Measurements from ENCODE around the gene KAT5. TPM values are rescaled to one million over a fixed set of nuclear protein-coding genes. Genes with fewer than 3 reads are reported as not detected.

KAT5 gene
- total and polyA plus RNA-seq, 4 donors = 45.3 to 95.3 (median 79.3) TPM

DNA sequence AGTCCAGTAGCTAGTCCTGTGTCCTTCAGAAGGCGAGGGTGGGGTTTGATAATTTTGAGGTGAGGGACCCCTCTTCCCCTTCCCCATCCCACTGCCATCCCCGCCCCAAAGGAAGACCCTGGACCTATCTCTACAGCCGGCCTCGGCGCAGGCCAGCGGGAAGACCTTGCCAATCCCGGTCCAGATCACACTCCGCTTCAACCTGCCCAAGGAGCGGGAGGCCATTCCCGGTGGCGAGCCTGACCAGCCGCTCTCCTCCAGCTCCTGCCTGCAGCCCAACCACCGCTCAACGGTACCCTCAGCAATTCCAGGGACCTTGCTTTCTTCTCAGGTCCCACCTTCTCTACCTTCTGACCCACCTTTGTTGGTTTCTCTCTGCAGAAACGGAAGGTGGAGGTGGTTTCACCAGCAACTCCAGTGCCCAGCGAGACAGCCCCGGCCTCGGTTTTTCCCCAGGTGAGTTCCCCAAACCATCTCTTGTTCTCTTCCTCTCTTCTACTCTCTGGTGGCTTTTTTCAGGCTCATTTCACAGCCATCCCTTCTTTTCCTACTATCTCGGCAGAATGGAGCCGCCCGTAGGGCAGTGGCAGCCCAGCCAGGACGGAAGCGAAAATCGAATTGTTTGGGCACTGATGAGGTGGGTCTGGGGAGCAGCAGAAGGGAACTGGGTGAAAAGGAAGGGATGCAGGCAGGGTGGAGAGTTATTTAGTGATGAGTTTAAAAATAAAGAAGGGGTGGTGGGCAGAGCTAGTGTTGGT lies 1.3 kb downstream of the KAT5 start:
- ATAC-seq (ENCODE audit: insufficient read depth, low FRiP score) = no peak
- Histone ChIP-seq H3K4me1 (ENCODE audit: control insufficient read depth in 5 of 5, insufficient read depth in 5 of 5, low read length in 5 of 5) (peaks cover 0 to 10% (median 0%) of the 10 kb centered on the region in 5 donors), H3K36me3 (ENCODE audit: control insufficient read depth in 4 of 4, insufficient read depth in 4 of 4, low read length in 4 of 4) (peaks cover 9 to 49% (median 44%) of the 10 kb centered on the region in 4 donors), H3K27ac (ENCODE audit: low read depth in 1 of 2, low read length in 1 of 2) (peak overlapping the region in 1 of 2 donors; percentile 95), H3K4me3 (no peak overlapping the region), H3K9me3 (ENCODE audit: control insufficient read depth in 4 of 4, insufficient read depth in 3 of 4, low read length in 3 of 4) (no peaks in the 10 kb centered on the region), H3K27me3 (ENCODE audit: control insufficient read depth in 3 of 3, insufficient read depth in 3 of 3, low read length in 2 of 3) (no peaks in the 10 kb centered on the region), H3K9ac (ENCODE audit: insufficient read depth in 1 of 2, low read length in 2 of 2) (no peak overlapping the region)
- TF ChIP-seq, protein P1, sequence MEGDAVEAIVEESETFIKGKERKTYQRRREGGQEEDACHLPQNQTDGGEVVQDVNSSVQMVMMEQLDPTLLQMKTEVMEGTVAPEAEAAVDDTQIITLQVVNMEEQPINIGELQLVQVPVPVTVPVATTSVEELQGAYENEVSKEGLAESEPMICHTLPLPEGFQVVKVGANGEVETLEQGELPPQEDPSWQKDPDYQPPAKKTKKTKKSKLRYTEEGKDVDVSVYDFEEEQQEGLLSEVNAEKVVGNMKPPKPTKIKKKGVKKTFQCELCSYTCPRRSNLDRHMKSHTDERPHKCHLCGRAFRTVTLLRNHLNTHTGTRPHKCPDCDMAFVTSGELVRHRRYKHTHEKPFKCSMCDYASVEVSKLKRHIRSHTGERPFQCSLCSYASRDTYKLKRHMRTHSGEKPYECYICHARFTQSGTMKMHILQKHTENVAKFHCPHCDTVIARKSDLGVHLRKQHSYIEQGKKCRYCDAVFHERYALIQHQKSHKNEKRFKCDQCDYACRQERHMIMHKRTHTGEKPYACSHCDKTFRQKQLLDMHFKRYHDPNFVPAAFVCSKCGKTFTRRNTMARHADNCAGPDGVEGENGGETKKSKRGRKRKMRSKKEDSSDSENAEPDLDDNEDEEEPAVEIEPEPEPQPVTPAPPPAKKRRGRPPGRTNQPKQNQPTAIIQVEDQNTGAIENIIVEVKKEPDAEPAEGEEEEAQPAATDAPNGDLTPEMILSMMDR (IDR thresholded peaks at IDR 0.05; ENCODE audit: control extremely low read depth, extremely low read depth) = no peak
- 94 to 97% methylated on average over 24 of the region's 24 CpGs for WGBS, 2 donors
- no peak for DNase-seq

DNA sequence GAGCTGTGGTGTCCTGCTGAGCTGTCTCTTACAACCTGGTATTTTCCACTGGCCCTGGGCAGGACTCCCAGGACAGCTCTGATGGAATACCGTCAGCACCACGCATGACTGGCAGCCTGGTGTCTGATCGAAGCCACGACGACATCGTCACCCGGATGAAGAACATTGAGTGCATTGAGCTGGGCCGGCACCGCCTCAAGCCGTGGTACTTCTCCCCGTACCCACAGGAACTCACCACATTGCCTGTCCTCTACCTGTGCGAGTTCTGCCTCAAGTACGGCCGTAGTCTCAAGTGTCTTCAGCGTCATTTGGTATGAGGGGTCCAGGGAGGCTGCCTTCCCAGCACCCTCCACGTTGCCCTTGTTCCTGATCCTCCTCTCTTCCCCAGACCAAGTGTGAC lies 2.4 kb downstream of the KAT5 start:
- TF ChIP-seq, protein P1 (IDR thresholded peaks at IDR 0.05; ENCODE audit: control extremely low read depth, extremely low read depth) = no peak
- Histone ChIP-seq H3K4me1 (ENCODE audit: control insufficient read depth in 5 of 5, insufficient read depth in 5 of 5, low read length in 5 of 5) (peaks cover 0 to 19% (median 7%) of the 10 kb centered on the region in 5 donors), H3K9me3 (ENCODE audit: control insufficient read depth in 4 of 4, insufficient read depth in 3 of 4, low read length in 3 of 4) (no peaks in the 10 kb centered on the region), H3K9ac (ENCODE audit: insufficient read depth in 1 of 2, low read length in 2 of 2) (no peak overlapping the region), H3K36me3 (ENCODE audit: control insufficient read depth in 4 of 4, insufficient read depth in 4 of 4, low read length in 4 of 4) (peaks cover 9 to 56% (median 53%) of the 10 kb centered on the region in 4 donors), H3K27ac (ENCODE audit: low read depth in 1 of 2, low read length in 1 of 2) (no peak overlapping the region), H3K4me3 (no peak overlapping the region), H3K27me3 (ENCODE audit: control insufficient read depth in 3 of 3, insufficient read depth in 3 of 3, low read length in 2 of 3) (no peaks in the 10 kb centered on the region)
- 92% methylated on average over 16 of the region's 16 CpGs for WGBS, 2 donors
- no peak for DNase-seq
- ATAC-seq (ENCODE audit: insufficient read depth, low FRiP score) = no peak

DNA sequence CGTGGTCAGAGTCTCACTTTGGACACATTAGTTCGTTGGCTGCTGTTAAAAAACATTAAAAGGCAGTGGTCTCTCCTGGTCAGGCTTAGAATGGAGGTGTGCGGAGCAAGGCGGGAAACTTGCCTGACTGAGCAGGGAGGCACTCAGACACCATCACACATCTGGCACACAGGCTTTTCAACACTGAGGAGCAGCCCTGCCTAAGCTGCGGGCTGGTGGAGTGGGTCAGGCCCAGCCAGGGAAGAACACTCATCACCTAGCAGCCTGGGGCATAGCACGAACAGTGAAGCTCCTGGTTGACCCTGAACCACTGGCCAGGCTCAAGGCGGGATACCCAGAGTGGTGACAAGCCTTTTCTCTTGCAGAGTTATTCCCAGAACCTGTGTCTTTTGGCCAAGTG lies 4.2 kb downstream of the KAT5 start:
- ATAC-seq (ENCODE audit: insufficient read depth, low FRiP score) = no peak
- H3K9me3 ChIP-seq (ENCODE audit: control insufficient read depth in 4 of 4, insufficient read depth in 3 of 4, low read length in 3 of 4) = no peaks in the 10 kb centered on the region
- no peak overlapping the region for H3K9ac ChIP-seq (ENCODE audit: insufficient read depth in 1 of 2, low read length in 2 of 2)
- H3K4me1 ChIP-seq (ENCODE audit: control insufficient read depth in 5 of 5, insufficient read depth in 5 of 5, low read length in 5 of 5) = peaks cover 0 to 24% (median 8%) of the 10 kb centered on the region in 5 donors
- WGBS, 2 donors = 90 to 93% methylated on average over 7 of the region's 7 CpGs
- no peak overlapping the region for H3K27ac ChIP-seq (ENCODE audit: low read depth in 1 of 2, low read length in 1 of 2)
- DNase-seq = no peak
- H3K27me3 ChIP-seq (ENCODE audit: control insufficient read depth in 3 of 3, insufficient read depth in 3 of 3, low read length in 2 of 3) = no peaks in the 10 kb centered on the region
- H3K36me3 ChIP-seq (ENCODE audit: control insufficient read depth in 4 of 4, insufficient read depth in 4 of 4, low read length in 4 of 4) = peaks cover 9 to 60% (median 54%) of the 10 kb centered on the region in 4 donors
- TF ChIP-seq, protein P1 (IDR thresholded peaks at IDR 0.05; ENCODE audit: control extremely low read depth, extremely low read depth) = no peak
- H3K4me3 ChIP-seq = no peak overlapping the region
